ENCODE measurements around the gene BRIP1. TPM values are rescaled to one million over a fixed set of nuclear protein-coding genes. Genes with fewer than 3 reads are reported as not detected.
A peak's percentile ranks its signal among the peaks of the same experiment; 100 is the strongest.

BRIP1 gene
- total and polyA plus RNA-seq, 9 of the 15 experiments (the other 6 are each of a cell fraction or from before 2014, with no cell fraction given) = 2.4 to 17.5 (median 11.2) TPM

- Histone ChIP-seq H3K9me3 (replicated peaks; ENCODE audit: control insufficient read depth, insufficient read depth, low read depth, low read length) (no peaks in the 10 kb centered on the region), H2AFZ (ENCODE audit: low read depth, low read length) (no peak overlapping the region), H3K27me3 (ENCODE audit: control insufficient read depth in 2 of 2, insufficient read depth in 2 of 2, low read length in 2 of 2) (peaks cover under 1 to 4% of the 10 kb centered on the region in 2 experiments; a peak in 3 of 5 replicates), H3K36me3 (ENCODE audit: control insufficient read depth, insufficient read depth, low read length) (no peaks in the 10 kb centered on the region), H3K4me3 (no peak overlapping the region), H3K9me1 (ENCODE audit: control insufficient read depth, insufficient read depth, low read length) (no peaks in the 10 kb centered on the region), H3K4me1 (replicated peaks in 1 of 2; ENCODE audit: control insufficient read depth in 2 of 2, insufficient read depth in 2 of 2, low read length in 2 of 2) (no peaks in the 10 kb centered on the region), H3K9ac (ENCODE audit: insufficient read depth in 1 of 2, low read depth in 2 of 2, low read length in 2 of 2) (no peak overlapping the region), H3K79me2 (ENCODE audit: control insufficient read depth, insufficient read depth, low read length) (no peaks in the 10 kb centered on the region), H4K20me1 (replicated peaks; ENCODE audit: control insufficient read depth, insufficient read depth, low read length) (no peaks in the 10 kb centered on the region), H3K4me2 (ENCODE audit: insufficient read depth, low read length) (no peak overlapping the region), H3K27ac (ENCODE audit: extremely low read depth, low read depth, low read length) (no peak overlapping the region)
- DNase-seq (ENCODE audit: extremely low read depth in 1 of 4, low spot score in 3 of 4) = no peak
- ChIA-PET CTCF (ENCODE audit: low intra/inter-chr PET ratio) (no interaction called here), POLR2A (interaction anchor here (0.7 kb wide), 1 partner anchor 174 kb away, joined by 3 read pairs; no protein-coding TSS in a partner anchor)
- intact Hi-C loops (cut with micrococcal nuclease) (no loop called here), in situ Hi-C loops (cut with MboI) (no loop called here)
- TF ChIP-seq ZNF707 (CRISPR knock-in tag; conservative IDR thresholded peaks at IDR 0.05) (no peak), EWSR1 (IDR thresholded peaks at IDR 0.05; ENCODE audit: borderline replicate concordance, low read depth, partially characterized antibody) (no peak), C11orf30 (IDR thresholded peaks at IDR 0.05; ENCODE audit: low read depth) (no peak), RBM22 (IDR thresholded peaks at IDR 0.05; ENCODE audit: low read depth, low read length, poor library complexity, severe bottlenecking) (no peak)
- ATAC-seq = no peak
- FAIRE-seq = no peak
- BruUV-seq (replicated peaks) = no TSS peak
- 0% methylated on average over 2 of the region's 2 CpGs for WGBS (ENCODE audit: insufficient coverage, low coverage, missing lambda C conversion rate)
Measured at GRCh38 chr17:61662741-61663140, 200.6 kb downstream of the BRIP1 start.

GRCh38 chr17:61662186-61662585 is 201.1 kb downstream of the BRIP1 start:
- ATAC-seq = no peak
- Histone ChIP-seq H3K27me3 (ENCODE audit: control insufficient read depth in 2 of 2, insufficient read depth in 2 of 2, low read length in 2 of 2) (peaks cover 0 to 4% of the 10 kb centered on the region in 2 experiments; a peak in 2 of 5 replicates), H3K9me1 (ENCODE audit: control insufficient read depth, insufficient read depth, low read length) (no peaks in the 10 kb centered on the region), H3K79me2 (ENCODE audit: control insufficient read depth, insufficient read depth, low read length) (no peaks in the 10 kb centered on the region), H3K27ac (ENCODE audit: extremely low read depth, low read depth, low read length) (no peak overlapping the region), H3K4me3 (no peak overlapping the region), H3K36me3 (ENCODE audit: control insufficient read depth, insufficient read depth, low read length) (no peaks in the 10 kb centered on the region), H3K9me3 (replicated peaks; ENCODE audit: control insufficient read depth, insufficient read depth, low read depth, low read length) (no peaks in the 10 kb centered on the region), H2AFZ (ENCODE audit: low read depth, low read length) (no peak overlapping the region), H3K9ac (ENCODE audit: insufficient read depth in 1 of 2, low read depth in 2 of 2, low read length in 2 of 2) (no peak overlapping the region), H3K4me1 (replicated peaks in 1 of 2; ENCODE audit: control insufficient read depth in 2 of 2, insufficient read depth in 2 of 2, low read length in 2 of 2) (no peaks in the 10 kb centered on the region), H3K4me2 (ENCODE audit: insufficient read depth, low read length) (no peak overlapping the region), H4K20me1 (replicated peaks; ENCODE audit: control insufficient read depth, insufficient read depth, low read length) (no peaks in the 10 kb centered on the region)
- BruUV-seq (replicated peaks) = no TSS peak
- TF ChIP-seq ZBTB11 (CRISPR knock-in tag; IDR thresholded peaks at IDR 0.05) = peak in 1 of 3 experiments; percentile 67; a peak in 1 of 6 replicates
- no peak for TF ChIP-seq CXXC5 (CRISPR knock-in tag; IDR thresholded peaks at IDR 0.05)
- intact Hi-C loops (cut with micrococcal nuclease) (no loop called here), in situ Hi-C loops (cut with MboI) (no loop called here)
- no peak for FAIRE-seq
- DNase-seq (ENCODE audit: extremely low read depth in 1 of 4, low spot score in 3 of 4) = no peak
- ChIA-PET CTCF (ENCODE audit: low intra/inter-chr PET ratio) (no interaction called here), POLR2A (interaction anchor here (0.7 kb wide), 1 partner anchor 174 kb away, joined by 3 read pairs; no protein-coding TSS in a partner anchor)
- WGBS (ENCODE audit: insufficient coverage, low coverage, missing lambda C conversion rate) = 4% methylated on average over 5 of the region's 5 CpGs
